Measurements from ENCODE around the gene HECW1. TPM values are rescaled to one million over a fixed set of nuclear protein-coding genes. Genes with fewer than 3 reads are reported as not detected.
"Not testable (repeated sequence)": the region's sequence is repeated elsewhere in the genome, so short reads cannot be mapped to it uniquely, and the experiment has no call there.

HECW1 gene
- total and polyA plus RNA-seq, 2 experiments from 2014 or later: 2.0 to 4.8 TPM

GRCh38 chr7:43205171-43205795 lies 92.8 kb downstream of the HECW1 start:
- no peak overlapping the region for H3K9ac ChIP-seq
- in situ Hi-C loops (cut with MboI): no loop called here
- H3K4me2 ChIP-seq (ENCODE audit: unreplicated experiment): no peak overlapping the region
- H3K27me3 ChIP-seq (replicated peaks; ENCODE audit: insufficient read depth): no peaks in the 10 kb centered on the region
- no peak overlapping the region for H2AFZ ChIP-seq
- no peaks in the 10 kb centered on the region for H3K9me3 ChIP-seq (ENCODE audit: low read depth)
- no peak overlapping the region for H3K4me3 ChIP-seq
- TF ChIP-seq EZH2 (IDR thresholded peaks at IDR 0.05; ENCODE audit: insufficient read depth, poor library complexity, severe bottlenecking): no peak
- TF ChIP-seq EZH2phosphoT487 (IDR thresholded peaks at IDR 0.05; ENCODE audit: insufficient read depth, low read depth): no peak
- H4K20me1 ChIP-seq (ENCODE audit: insufficient read depth): no peaks in the 10 kb centered on the region
- peaks cover 10% of the 10 kb centered on the region for H3K4me1 ChIP-seq (ENCODE audit: insufficient read depth)
- H3K9me2 ChIP-seq (ENCODE audit: insufficient read depth): no peaks in the 10 kb centered on the region
- H3K79me2 ChIP-seq (ENCODE audit: insufficient read depth): no peaks in the 10 kb centered on the region
- no peaks in the 10 kb centered on the region for H3K36me3 ChIP-seq (ENCODE audit: low read depth)
- H3K27ac ChIP-seq: no peak overlapping the region
- WGBS, 2 experiments (ENCODE audit: low coverage in 1 of 2, low lambda C conversion rate in 2 of 2, missing lambda C conversion rate in 2 of 2): 98% methylated on average over 8 of the region's 8 CpGs
- peaks cover 19% of the 10 kb centered on the region for H3F3A ChIP-seq (ENCODE audit: insufficient read depth)
- DNase-seq: no peak

- Histone ChIP-seq H3K4me1 (ENCODE audit: insufficient read depth) (peaks cover 16% of the 10 kb centered on the region; the same call in 1 of the 2 replicates), H3K4me2 (ENCODE audit: unreplicated experiment) (no peak overlapping the region), H3K27ac (no peak overlapping the region), H4K20me1 (ENCODE audit: insufficient read depth) (no peaks in the 10 kb centered on the region), H3F3A (ENCODE audit: insufficient read depth) (peaks cover 11% of the 10 kb centered on the region), H3K27me3 (replicated peaks; ENCODE audit: insufficient read depth) (no peaks in the 10 kb centered on the region), H2AFZ (no peak overlapping the region), H3K4me3 (no peak overlapping the region), H3K79me2 (ENCODE audit: insufficient read depth) (no peaks in the 10 kb centered on the region), H3K36me3 (ENCODE audit: low read depth) (no peaks in the 10 kb centered on the region), H3K9me3 (ENCODE audit: low read depth) (no peaks in the 10 kb centered on the region), H3K9ac (no peak overlapping the region), H3K9me2 (ENCODE audit: insufficient read depth) (no peaks in the 10 kb centered on the region)
- DNase-seq: no peak
- TF ChIP-seq EZH2 (IDR thresholded peaks at IDR 0.05; ENCODE audit: insufficient read depth, poor library complexity, severe bottlenecking) (no peak), EZH2phosphoT487 (IDR thresholded peaks at IDR 0.05; ENCODE audit: insufficient read depth, low read depth) (no peak)
- 84 to 86% methylated on average over 2 of the region's 2 CpGs for WGBS, 2 experiments (ENCODE audit: low coverage in 1 of 2, low lambda C conversion rate in 2 of 2, missing lambda C conversion rate in 2 of 2)
- in situ Hi-C loops (cut with MboI): no loop called here
These were observed 95.8 kb downstream of the HECW1 start for GRCh38 chr7:43208242-43208641.

GRCh38 chr7:43210539-43210938 lies 98.1 kb downstream of the HECW1 start:
- not testable (repeated sequence) for H3K9me3 ChIP-seq (ENCODE audit: low read depth); H3K79me2 ChIP-seq (ENCODE audit: insufficient read depth)

GRCh38 chr7:43211286-43211685 lies 98.8 kb downstream of the HECW1 start:
- no peaks in the 10 kb centered on the region for H3K79me2 ChIP-seq (ENCODE audit: insufficient read depth)
- DNase-seq: peak; percentile 10
- WGBS, 2 experiments (ENCODE audit: low coverage in 1 of 2, low lambda C conversion rate in 2 of 2, missing lambda C conversion rate in 2 of 2): 66 to 68% methylated on average over 5 of the region's 5 CpGs
- no peaks in the 10 kb centered on the region for H4K20me1 ChIP-seq (ENCODE audit: insufficient read depth)
- H3K27me3 ChIP-seq (replicated peaks; ENCODE audit: insufficient read depth): no peaks in the 10 kb centered on the region
- H3K9me2 ChIP-seq (ENCODE audit: insufficient read depth): no peaks in the 10 kb centered on the region
- no peak overlapping the region for H3K4me2 ChIP-seq (ENCODE audit: unreplicated experiment)
- in situ Hi-C loops (cut with MboI): no loop called here
- TF ChIP-seq EZH2 (IDR thresholded peaks at IDR 0.05; ENCODE audit: insufficient read depth, poor library complexity, severe bottlenecking) (no peak), EZH2phosphoT487 (IDR thresholded peaks at IDR 0.05; ENCODE audit: insufficient read depth, low read depth) (no peak)
- H3K4me3 ChIP-seq: no peak overlapping the region
- H3F3A ChIP-seq (ENCODE audit: insufficient read depth): no peaks in the 10 kb centered on the region
- H3K36me3 ChIP-seq (ENCODE audit: low read depth): no peaks in the 10 kb centered on the region
- H3K27ac ChIP-seq: no peak overlapping the region
- no peak overlapping the region for H3K9ac ChIP-seq
- no peaks in the 10 kb centered on the region for H3K9me3 ChIP-seq (ENCODE audit: low read depth)
- H2AFZ ChIP-seq: no peak overlapping the region
- peaks cover 11% of the 10 kb centered on the region; the same call in 1 of the 2 replicates for H3K4me1 ChIP-seq (ENCODE audit: insufficient read depth)

More at GRCh38 chr7:43210539-43210938, 98.1 kb downstream of the HECW1 start:
- H3K9ac ChIP-seq; H3K9me2 ChIP-seq (ENCODE audit: insufficient read depth); H3K27me3 ChIP-seq (replicated peaks; ENCODE audit: insufficient read depth); H3K36me3 ChIP-seq (ENCODE audit: low read depth); H3F3A ChIP-seq (ENCODE audit: insufficient read depth); in situ Hi-C loops (cut with MboI); H3K4me2 ChIP-seq (ENCODE audit: unreplicated experiment); H2AFZ ChIP-seq; DNase-seq; H4K20me1 ChIP-seq (ENCODE audit: insufficient read depth); H3K4me3 ChIP-seq; H3K27ac ChIP-seq: not testable (repeated sequence)
- 85 to 86% methylated on average over 11 of the region's 11 CpGs for WGBS, 2 experiments (ENCODE audit: low coverage in 1 of 2, low lambda C conversion rate in 2 of 2, missing lambda C conversion rate in 2 of 2)
- peaks cover 11% of the 10 kb centered on the region; the same call in 1 of the 2 replicates for H3K4me1 ChIP-seq (ENCODE audit: insufficient read depth)

GRCh38 chr7:43211693-43212092 lies 99.2 kb downstream of the HECW1 start:
- H3K4me2 ChIP-seq (ENCODE audit: unreplicated experiment): peak overlapping the region; percentile 31
- no peaks in the 10 kb centered on the region for H3K36me3 ChIP-seq (ENCODE audit: low read depth)
- in situ Hi-C loops (cut with MboI): no loop called here
- H2AFZ ChIP-seq: no peak overlapping the region
- no peak for DNase-seq
- no peak overlapping the region for H3K9ac ChIP-seq
- H3K9me3 ChIP-seq (ENCODE audit: low read depth): no peaks in the 10 kb centered on the region
- H4K20me1 ChIP-seq (ENCODE audit: insufficient read depth): no peaks in the 10 kb centered on the region
- H3K4me1 ChIP-seq (ENCODE audit: insufficient read depth): peaks cover 11% of the 10 kb centered on the region; the same call in 1 of the 2 replicates
- no peaks in the 10 kb centered on the region for H3K9me2 ChIP-seq (ENCODE audit: insufficient read depth)
- no peaks in the 10 kb centered on the region for H3K27me3 ChIP-seq (replicated peaks; ENCODE audit: insufficient read depth)
- H3F3A ChIP-seq (ENCODE audit: insufficient read depth): no peaks in the 10 kb centered on the region
- H3K79me2 ChIP-seq (ENCODE audit: insufficient read depth): no peaks in the 10 kb centered on the region
- no peak overlapping the region for H3K4me3 ChIP-seq
- TF ChIP-seq EZH2 (IDR thresholded peaks at IDR 0.05; ENCODE audit: insufficient read depth, poor library complexity, severe bottlenecking): no peak
- TF ChIP-seq EZH2phosphoT487 (IDR thresholded peaks at IDR 0.05; ENCODE audit: insufficient read depth, low read depth): no peak
- no peak overlapping the region for H3K27ac ChIP-seq
